ENCODE measurements around the gene KLHL18. TPM values are rescaled to one million over a fixed set of nuclear protein-coding genes. Genes with fewer than 3 reads are reported as not detected.

Gene KLHL18
- total RNA-seq, 1 experiment from 2014 or later, result 28.6 TPM

- intact Hi-C loops (cut with micrococcal nuclease), result no loop called here
- DNase-seq (no peak), ATAC-seq (no peak)
- Histone ChIP-seq H3K9me3 (ENCODE audit: low read length) (no peaks in the 10 kb centered on the region), H3K9me2 (replicated peaks; ENCODE audit: low read length) (no peaks in the 10 kb centered on the region), H3K9ac (ENCODE audit: low read length) (no peak overlapping the region), H4K20me1 (ENCODE audit: low read length) (no peaks in the 10 kb centered on the region), H3K27ac (ENCODE audit: low read length) (no peak overlapping the region), H3F3A (ENCODE audit: low read length, unreplicated experiment) (no peaks in the 10 kb centered on the region), H3K4me1 (ENCODE audit: insufficient read depth, low read length) (no peaks in the 10 kb centered on the region), H3K4me3 (ENCODE audit: low read length) (no peak overlapping the region), H3K79me2 (ENCODE audit: low read length) (no peaks in the 10 kb centered on the region), H3K4me2 (ENCODE audit: low read length) (no peak overlapping the region), H3K27me3 (ENCODE audit: low read length) (no peaks in the 10 kb centered on the region), H3K36me3 (ENCODE audit: low read depth, low read length) (no peaks in the 10 kb centered on the region), H2AFZ (ENCODE audit: low read length) (no peak overlapping the region)
- ChIA-PET CTCF (no interaction called here), POLR2A (ENCODE audit: unreplicated experiment) (no interaction called here)
- TF ChIP-seq EZH2phosphoT487 (IDR thresholded peaks at IDR 0.05; ENCODE audit: borderline replicate concordance, low read length) (no peak), CTCF (conservative IDR thresholded peaks at IDR 0.05; ENCODE audit: low read depth, low read length) (no peak), EZH2 (IDR thresholded peaks at IDR 0.05; ENCODE audit: low read length, unreplicated experiment) (no peak)
- BruUV-seq (replicated peaks), result no TSS peak
Observed at GRCh38 chr3:47243419-47244147, 39.2 kb upstream of the KLHL18 start.

- H3K9ac ChIP-seq (ENCODE audit: low read length), result no peak overlapping the region
- no peaks in the 10 kb centered on the region for H3F3A ChIP-seq (ENCODE audit: low read length, unreplicated experiment)
- no peak for TF ChIP-seq CTCF (conservative IDR thresholded peaks at IDR 0.05; ENCODE audit: low read depth, low read length)
- no peak for TF ChIP-seq EZH2phosphoT487 (IDR thresholded peaks at IDR 0.05; ENCODE audit: borderline replicate concordance, low read length)
- no TSS peak for BruUV-seq (replicated peaks)
- no peak overlapping the region for H3K4me3 ChIP-seq (ENCODE audit: low read length)
- H3K9me2 ChIP-seq (replicated peaks; ENCODE audit: low read length), result no peaks in the 10 kb centered on the region
- ATAC-seq (no peak), DNase-seq (no peak)
- CTCF ChIA-PET, result no interaction called here
- H3K9me3 ChIP-seq (ENCODE audit: low read length), result no peaks in the 10 kb centered on the region
- H3K27ac ChIP-seq (ENCODE audit: low read length), result no peak overlapping the region
- intact Hi-C loops (cut with micrococcal nuclease), result no loop called here
- POLR2A ChIA-PET (ENCODE audit: unreplicated experiment), result no interaction called here
- H3K36me3 ChIP-seq (ENCODE audit: low read depth, low read length), result no peaks in the 10 kb centered on the region
- no peaks in the 10 kb centered on the region for H3K79me2 ChIP-seq (ENCODE audit: low read length)
- H2AFZ ChIP-seq (ENCODE audit: low read length), result no peak overlapping the region
- no peaks in the 10 kb centered on the region for H3K27me3 ChIP-seq (ENCODE audit: low read length)
- no peaks in the 10 kb centered on the region for H3K4me1 ChIP-seq (ENCODE audit: insufficient read depth, low read length)
- H3K4me2 ChIP-seq (ENCODE audit: low read length), result no peak overlapping the region
- H4K20me1 ChIP-seq (ENCODE audit: low read length), result no peaks in the 10 kb centered on the region
Observed at GRCh38 chr3:47244531-47245100, 38.1 kb upstream of the KLHL18 start.

- Histone ChIP-seq H3K9me3 (ENCODE audit: low read length) (no peaks in the 10 kb centered on the region), H2AFZ (ENCODE audit: low read length) (no peak overlapping the region), H3K4me3 (ENCODE audit: low read length) (no peak overlapping the region), H3K9me2 (replicated peaks; ENCODE audit: low read length) (no peaks in the 10 kb centered on the region), H3K79me2 (ENCODE audit: low read length) (no peaks in the 10 kb centered on the region), H3K4me1 (ENCODE audit: insufficient read depth, low read length) (no peaks in the 10 kb centered on the region), H3K9ac (ENCODE audit: low read length) (no peak overlapping the region), H3K4me2 (ENCODE audit: low read length) (no peak overlapping the region), H3K27ac (ENCODE audit: low read length) (no peak overlapping the region), H3K36me3 (ENCODE audit: low read depth, low read length) (no peaks in the 10 kb centered on the region), H3F3A (ENCODE audit: low read length, unreplicated experiment) (no peaks in the 10 kb centered on the region), H3K27me3 (ENCODE audit: low read length) (no peaks in the 10 kb centered on the region), H4K20me1 (ENCODE audit: low read length) (no peaks in the 10 kb centered on the region)
- intact Hi-C loops (cut with micrococcal nuclease), result no loop called here
- no peak for DNase-seq
- ChIA-PET CTCF (no interaction called here), POLR2A (ENCODE audit: unreplicated experiment) (no interaction called here)
- BruUV-seq (replicated peaks), result no TSS peak
- no peak for TF ChIP-seq EZH2phosphoT487 (IDR thresholded peaks at IDR 0.05; ENCODE audit: borderline replicate concordance, low read length)
- TF ChIP-seq EZH2 (IDR thresholded peaks at IDR 0.05; ENCODE audit: low read length, unreplicated experiment), result no peak
- no peak for ATAC-seq
Observed at GRCh38 chr3:47245271-47245670, 37.5 kb upstream of the KLHL18 start.

Measured in PC-3 (cell line).